HG02973 (cell line): Measurements from ENCODE around the gene CASQ1.

Experiments
- ATAC-seq: cut with Tn5 transposase; IDR thresholded peaks from one replicate; pipeline ENCODE4 v1.9.1; 2021; ENCODE audit warnings: moderate library complexity; ENCODE audit not compliant: unreplicated experiment

The CASQ1 gene

GRCh38 chr1:160168016-160168415, 22.4 kb upstream of the CASQ1 start:
- ATAC-seq: no peak

GRCh38 chr1:160168609-160169369, 21.6 kb upstream of the CASQ1 start:
- no peak for ATAC-seq

- peak; percentile 63 for ATAC-seq
Measured at GRCh38 chr1:160169553-160170399, 20.6 kb upstream of the CASQ1 start.

GRCh38 chr1:160171354-160171753, 19.0 kb upstream of the CASQ1 start:
- ATAC-seq: no peak

- no peak for ATAC-seq
Measured at GRCh38 chr1:160171980-160172379, 18.4 kb upstream of the CASQ1 start.

- ATAC-seq: no peak
Measured at GRCh38 chr1:160177231-160177630, 13.1 kb upstream of the CASQ1 start.

GRCh38 chr1:160177667-160178066, 12.7 kb upstream of the CASQ1 start:
- no peak for ATAC-seq

- no peak for ATAC-seq
Measured at GRCh38 chr1:160178731-160179130, 11.6 kb upstream of the CASQ1 start.

- no peak for ATAC-seq
Measured at GRCh38 chr1:160179336-160179735, 11.0 kb upstream of the CASQ1 start.

- no peak for ATAC-seq
Measured at GRCh38 chr1:160186246-160186645, 4.1 kb upstream of the CASQ1 start.

- no peak for ATAC-seq
Measured at GRCh38 chr1:160186729-160187128, 3.6 kb upstream of the CASQ1 start.

GRCh38 chr1:160187407-160187806, 3.0 kb upstream of the CASQ1 start:
- ATAC-seq: no peak

- no peak for ATAC-seq
Measured at GRCh38 chr1:160188341-160188740, 2.0 kb upstream of the CASQ1 start.

GRCh38 chr1:160191756-160192155, 1.4 kb downstream of the CASQ1 start:
- no peak for ATAC-seq

- ATAC-seq: no peak
Measured at GRCh38 chr1:160192234-160192633, 1.9 kb downstream of the CASQ1 start.

GRCh38 chr1:160193091-160193819, 2.9 kb downstream of the CASQ1 start:
- ATAC-seq: no peak

- ATAC-seq: no peak
Measured at GRCh38 chr1:160193832-160194736, 3.7 kb downstream of the CASQ1 start.

- ATAC-seq: no peak
Measured at GRCh38 chr1:160194737-160195059, 4.3 kb downstream of the CASQ1 start.

GRCh38 chr1:160196143-160196542, 5.8 kb downstream of the CASQ1 start:
- ATAC-seq: no peak

GRCh38 chr1:160197231-160197630, 6.9 kb downstream of the CASQ1 start:
- ATAC-seq: no peak

- no peak for ATAC-seq
Measured at GRCh38 chr1:160200786-160201185, 10.4 kb downstream of the CASQ1 start.
